Fibroblast of upper back skin (primary cell): Measurements from ENCODE around the gene H6PD.

ENCODE experiments used
- DNase-seq: peaks from one replicate; pipeline ENCODE4 v3.0.0-alpha.2; 2013

H6PD gene

GRCh38 chr1:9302745-9303524, 68.4 kb downstream of the H6PD start:
- DNase-seq: peak; percentile 96

- no peak for DNase-seq
Measured at GRCh38 chr1:9303916-9304315, 69.3 kb downstream of the H6PD start.

GRCh38 chr1:9305216-9305615, 70.6 kb downstream of the H6PD start:
- DNase-seq: no peak

GRCh38 chr1:9306006-9306405, 71.4 kb downstream of the H6PD start:
- DNase-seq: no peak

- no peak for DNase-seq
Measured at GRCh38 chr1:9307303-9307702, 72.7 kb downstream of the H6PD start.

- no peak for DNase-seq
Measured at GRCh38 chr1:9308236-9308785, 73.7 kb downstream of the H6PD start.

GRCh38 chr1:9309080-9309479, 74.5 kb downstream of the H6PD start:
- DNase-seq: no peak

- no peak for DNase-seq
Measured at GRCh38 chr1:9309991-9310390, 75.4 kb downstream of the H6PD start.

GRCh38 chr1:9311029-9311428, 76.5 kb downstream of the H6PD start:
- DNase-seq: no peak

GRCh38 chr1:9311479-9311878, 76.9 kb downstream of the H6PD start:
- DNase-seq: no peak

GRCh38 chr1:9312168-9312720, 77.7 kb downstream of the H6PD start:
- no peak for DNase-seq

GRCh38 chr1:9313576-9313975, 79.0 kb downstream of the H6PD start:
- no peak for DNase-seq

- DNase-seq: no peak
Measured at GRCh38 chr1:9314111-9314510, 79.5 kb downstream of the H6PD start.

- no peak for DNase-seq
Measured at GRCh38 chr1:9314711-9315379, 80.3 kb downstream of the H6PD start.

- DNase-seq: no peak
Measured at GRCh38 chr1:9315411-9316079, 81.0 kb downstream of the H6PD start.

- no peak for DNase-seq
Measured at GRCh38 chr1:9316080-9316444, 81.5 kb downstream of the H6PD start.

GRCh38 chr1:9316512-9316911, 81.9 kb downstream of the H6PD start:
- DNase-seq: no peak

- DNase-seq: no peak
Measured at GRCh38 chr1:9317072-9317471, 82.5 kb downstream of the H6PD start.

- peak; percentile 46 for DNase-seq
Measured at GRCh38 chr1:9317591-9318417, 83.2 kb downstream of the H6PD start.

- DNase-seq: no peak
Measured at GRCh38 chr1:9319208-9319788, 84.7 kb downstream of the H6PD start.

GRCh38 chr1:9319789-9320519, 85.4 kb downstream of the H6PD start:
- no peak for DNase-seq
